Thoracic aorta (tissue), 2 donors: Measurements from ENCODE around the gene SIRT7. TPM values are rescaled to one million over a fixed set of nuclear protein-coding genes. Genes with fewer than 3 reads are reported as not detected.

Experiments used
- ATAC-seq: fragments of 150-250 bp; one replicate; pipeline ENCODE4 v1.8.0; 2017; ENCODE audit warnings: low read depth; ENCODE audit not compliant: insufficient number of reproducible peaks, low FRiP score
- DNase-seq: peaks from one replicate; pipeline ENCODE4 v3.0.0-alpha.2; 2020; ENCODE audit warnings: low spot score
- H3K27ac ChIP-seq, 2 donors: fragments of 200-600 bp; sonication (generic); 1 replicate in 1 of 2; 2 replicates in 1 of 2; pipeline ENCODE4 v1.5.1; 2016; ENCODE audit warnings: mild to moderate bottlenecking in 2 of 2, moderate library complexity in 2 of 2
- H3K27me3 ChIP-seq: fragments of 200-600 bp; sonication (generic); replicated peaks from 2 replicates; pipeline ENCODE4 v1.6.0; 2016; ENCODE audit warnings: mild to moderate bottlenecking; ENCODE audit not compliant: insufficient read depth
- H3K36me3 ChIP-seq: fragments of 200-600 bp; sonication (generic); one replicate; pipeline ENCODE4 v1.5.1; 2016
- H3K4me1 ChIP-seq, 2 donors: fragments of 200-600 bp; sonication (generic); 1 replicate in 1 of 2; 2 replicates in 1 of 2; pipeline versions ENCODE4 v1.5.1 to v1.6.0; 2016; ENCODE audit warnings: low read depth in 2 of 2, mild to moderate bottlenecking in 1 of 2; ENCODE audit not compliant: control insufficient read depth in 1 of 2
- H3K4me3 ChIP-seq: fragments of 200-600 bp; sonication (generic); 2 replicates; pipeline ENCODE4 v1.5.1; 2016; ENCODE audit warnings: mild to moderate bottlenecking
- H3K9me3 ChIP-seq: fragments of 200-600 bp; sonication (generic); 2 replicates; pipeline ENCODE4 v1.5.1; 2016
- total RNA-seq, 2 donors: library from RNA; depleted of rRNA; stranded (reverse); fragments of >200 nt; gene quantifications; one replicate each; pipeline versions ENCODE4 v1.1.0 to v1.2.3, GENCODE V29; 2016
- TF ChIP-seq, protein P1 (sequence below): fragments of 200-600 bp; sonication (generic); IDR thresholded peaks from one replicate; pipeline ENCODE4 v1.5.1; 2019; ENCODE audit warnings: antibody characterized with exemption

The SIRT7 gene
- total RNA-seq, 2 donors from 2014 or later: 15.8 to 41.3 TPM

DNA sequence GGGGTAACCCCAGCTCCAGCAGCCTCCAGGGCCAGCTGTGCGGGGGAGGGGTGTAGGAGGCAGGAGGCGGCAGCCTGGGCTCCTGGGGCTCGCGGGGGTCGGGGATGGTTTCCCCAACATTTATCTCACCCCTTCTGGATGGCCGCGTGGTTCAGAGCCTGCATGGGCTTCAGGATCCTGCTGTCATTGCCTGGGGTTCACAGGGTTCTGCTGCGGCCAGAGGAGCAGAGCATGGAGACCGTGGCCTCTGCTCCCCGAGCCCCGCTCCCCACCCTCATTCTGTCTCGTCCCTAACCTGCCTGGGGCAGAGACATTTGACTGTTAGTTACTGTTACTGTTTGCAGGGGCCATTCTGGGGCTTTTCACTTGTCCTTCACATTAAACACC lies 24.2 kb upstream of the SIRT7 start:
- ATAC-seq (no peak), DNase-seq (no peak)
- Histone ChIP-seq H3K27me3 (no peaks in the 10 kb centered on the region), H3K4me1 (peaks cover 0 to 23% of the 10 kb centered on the region in 2 donors), H3K27ac (no peak overlapping the region), H3K9me3 (no peaks in the 10 kb centered on the region), H3K36me3 (no peaks in the 10 kb centered on the region), H3K4me3 (no peak overlapping the region)
- TF ChIP-seq, protein P1, sequence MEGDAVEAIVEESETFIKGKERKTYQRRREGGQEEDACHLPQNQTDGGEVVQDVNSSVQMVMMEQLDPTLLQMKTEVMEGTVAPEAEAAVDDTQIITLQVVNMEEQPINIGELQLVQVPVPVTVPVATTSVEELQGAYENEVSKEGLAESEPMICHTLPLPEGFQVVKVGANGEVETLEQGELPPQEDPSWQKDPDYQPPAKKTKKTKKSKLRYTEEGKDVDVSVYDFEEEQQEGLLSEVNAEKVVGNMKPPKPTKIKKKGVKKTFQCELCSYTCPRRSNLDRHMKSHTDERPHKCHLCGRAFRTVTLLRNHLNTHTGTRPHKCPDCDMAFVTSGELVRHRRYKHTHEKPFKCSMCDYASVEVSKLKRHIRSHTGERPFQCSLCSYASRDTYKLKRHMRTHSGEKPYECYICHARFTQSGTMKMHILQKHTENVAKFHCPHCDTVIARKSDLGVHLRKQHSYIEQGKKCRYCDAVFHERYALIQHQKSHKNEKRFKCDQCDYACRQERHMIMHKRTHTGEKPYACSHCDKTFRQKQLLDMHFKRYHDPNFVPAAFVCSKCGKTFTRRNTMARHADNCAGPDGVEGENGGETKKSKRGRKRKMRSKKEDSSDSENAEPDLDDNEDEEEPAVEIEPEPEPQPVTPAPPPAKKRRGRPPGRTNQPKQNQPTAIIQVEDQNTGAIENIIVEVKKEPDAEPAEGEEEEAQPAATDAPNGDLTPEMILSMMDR: no peak

DNA sequence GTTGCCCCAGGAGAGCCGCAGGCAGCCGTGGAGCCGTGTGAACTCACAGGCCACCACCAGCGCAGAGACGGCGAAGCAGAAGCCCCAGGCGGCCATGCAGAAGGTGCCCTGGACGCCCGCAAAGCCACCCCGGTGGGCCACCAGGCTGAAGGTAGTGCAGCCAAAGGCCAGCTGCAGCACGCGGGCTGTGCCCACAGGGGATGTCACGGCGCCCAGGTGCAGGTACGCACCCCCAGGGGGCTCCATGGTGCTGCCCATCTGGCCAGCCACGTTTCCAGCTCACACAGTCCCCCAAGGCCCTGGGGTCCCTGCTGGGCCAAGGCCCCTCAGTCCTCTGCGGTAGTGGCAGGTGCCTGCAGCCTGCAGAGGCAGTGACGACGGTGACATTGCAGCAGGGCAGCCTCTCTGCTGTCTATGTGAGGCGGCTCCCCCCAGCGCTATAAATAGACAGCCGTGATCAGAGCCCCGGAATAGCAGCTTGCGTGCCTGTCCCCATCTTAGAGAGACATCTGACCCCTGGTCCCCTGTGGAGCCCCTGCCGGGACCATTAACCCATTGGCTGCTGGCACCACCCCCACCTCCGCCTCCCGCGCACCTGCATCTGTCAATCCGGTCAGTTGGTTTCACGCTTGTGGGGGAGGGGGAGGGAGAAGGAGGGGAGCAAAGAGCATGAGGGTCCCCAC lies 23.6 kb upstream of the SIRT7 start:
- H3K4me3 ChIP-seq: no peak overlapping the region
- no peak overlapping the region for H3K27ac ChIP-seq
- TF ChIP-seq, protein P1: no peak
- ATAC-seq: no peak
- DNase-seq: no peak
- no peaks in the 10 kb centered on the region for H3K27me3 ChIP-seq
- peaks cover 3 to 28% of the 10 kb centered on the region in 2 donors for H3K4me1 ChIP-seq
- H3K9me3 ChIP-seq: no peaks in the 10 kb centered on the region
- no peaks in the 10 kb centered on the region for H3K36me3 ChIP-seq

DNA sequence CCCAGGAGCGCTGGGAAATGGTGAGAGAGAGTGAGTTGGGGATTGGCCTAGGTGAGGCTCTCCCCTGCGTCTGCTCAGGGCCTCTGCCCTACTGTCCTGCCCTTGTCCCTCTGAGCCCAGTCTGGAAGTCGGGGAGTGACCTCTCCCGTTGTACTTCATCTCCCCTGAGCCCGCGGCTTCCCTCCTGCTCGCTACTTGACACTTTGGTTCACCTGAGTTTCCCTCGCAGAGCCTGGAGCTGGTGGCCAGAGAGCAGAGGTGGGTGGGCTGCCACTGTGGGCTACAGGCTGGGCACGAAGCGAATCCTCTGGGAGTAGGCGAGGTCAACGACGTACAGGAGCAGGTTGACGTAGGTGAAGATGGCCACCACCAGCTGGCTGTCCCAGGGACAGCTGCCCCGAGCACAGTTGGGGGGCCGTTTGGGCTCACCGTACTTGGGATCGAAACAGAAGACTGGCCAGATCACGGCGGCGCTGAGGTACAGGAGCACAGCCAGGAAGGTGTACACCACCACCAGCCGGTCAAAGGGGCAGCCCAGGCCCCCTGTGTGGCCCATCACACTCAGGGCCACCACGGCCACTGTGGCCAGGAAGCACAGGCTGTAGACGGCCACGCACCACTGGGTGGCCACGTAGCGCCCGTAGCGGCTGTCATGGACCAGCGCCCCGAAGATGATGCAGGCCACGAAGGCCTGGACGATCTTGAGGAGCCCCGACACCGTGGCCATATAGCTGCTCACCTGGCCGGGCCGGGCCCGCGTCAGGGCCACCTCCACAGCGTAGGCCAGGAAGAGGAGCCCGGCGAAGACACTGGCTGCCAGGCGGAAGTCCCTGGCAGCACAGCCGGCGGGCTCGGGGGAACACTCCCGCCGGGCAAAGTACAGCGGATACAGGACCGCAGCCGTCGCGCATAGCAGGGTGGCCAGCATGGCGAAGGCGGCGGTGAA lies 22.8 kb upstream of the SIRT7 start:
- no peak overlapping the region for H3K4me3 ChIP-seq
- no peaks in the 10 kb centered on the region for H3K27me3 ChIP-seq
- ATAC-seq: no peak
- H3K4me1 ChIP-seq: peaks cover 3 to 30% of the 10 kb centered on the region in 2 donors
- no peaks in the 10 kb centered on the region for H3K36me3 ChIP-seq
- no peaks in the 10 kb centered on the region for H3K9me3 ChIP-seq
- TF ChIP-seq, protein P1: no peak
- no peak for DNase-seq
- no peak overlapping the region for H3K27ac ChIP-seq

DNA sequence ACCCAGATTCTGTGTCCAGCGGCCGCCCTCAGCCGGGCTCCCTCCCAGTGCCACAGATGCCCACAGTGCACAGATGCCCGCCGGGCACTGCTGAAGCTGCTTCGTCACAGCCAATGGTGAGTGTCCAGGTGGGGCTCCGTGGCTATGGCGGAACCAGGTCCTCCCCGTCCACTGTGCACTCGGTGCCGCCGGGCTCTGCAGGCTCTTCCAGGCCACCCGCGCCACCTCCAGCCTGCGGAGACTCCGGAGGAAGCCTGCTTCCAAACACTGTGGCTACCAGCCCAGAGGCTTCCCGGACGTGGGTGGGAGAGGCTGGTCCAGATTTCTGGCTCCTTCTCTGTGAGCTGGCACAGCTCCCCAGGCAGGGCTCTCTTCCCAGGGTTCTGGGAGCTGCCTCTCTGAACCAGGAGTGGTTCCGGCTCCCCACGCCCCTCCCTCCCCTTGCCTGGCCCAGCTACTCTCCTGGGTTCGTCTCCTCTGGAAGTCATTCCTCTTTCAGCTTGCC lies 22.0 kb upstream of the SIRT7 start:
- TF ChIP-seq, protein P1: no peak
- no peak overlapping the region for H3K27ac ChIP-seq
- no peaks in the 10 kb centered on the region for H3K9me3 ChIP-seq
- H3K4me3 ChIP-seq: peak overlapping the region; percentile 46
- no peaks in the 10 kb centered on the region for H3K36me3 ChIP-seq
- ATAC-seq (no peak), DNase-seq (no peak)
- H3K4me1 ChIP-seq: peaks cover 3 to 30% of the 10 kb centered on the region in 2 donors
- H3K27me3 ChIP-seq: no peaks in the 10 kb centered on the region

DNA sequence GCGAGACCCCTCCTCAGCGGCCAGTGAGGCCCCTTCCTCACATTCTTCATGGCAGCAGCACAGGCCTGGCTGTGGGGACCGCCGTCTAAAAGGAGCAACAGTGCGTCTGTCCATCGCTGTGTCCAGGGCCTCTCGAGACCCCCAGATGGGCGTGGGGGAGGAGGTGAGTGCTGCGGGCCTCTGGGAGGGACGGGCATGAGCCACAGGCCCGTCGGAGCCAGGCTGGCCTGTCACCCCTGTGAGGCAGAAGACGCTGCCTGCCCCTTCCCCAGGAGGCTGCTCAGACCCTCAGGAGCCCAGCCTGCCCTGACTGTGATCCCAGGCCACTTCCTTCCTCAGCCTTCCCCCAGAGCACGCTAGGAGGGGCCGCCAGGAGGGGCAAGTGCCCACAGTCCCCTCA lies 21.2 kb upstream of the SIRT7 start:
- H3K27me3 ChIP-seq: no peaks in the 10 kb centered on the region
- ATAC-seq: no peak
- TF ChIP-seq, protein P1: no peak
- no peaks in the 10 kb centered on the region for H3K36me3 ChIP-seq
- H3K4me1 ChIP-seq: peaks cover 3 to 30% of the 10 kb centered on the region in 2 donors
- H3K9me3 ChIP-seq: no peaks in the 10 kb centered on the region
- DNase-seq: no peak
- H3K27ac ChIP-seq: no peak overlapping the region
- H3K4me3 ChIP-seq: no peak overlapping the region
